Measurements from ENCODE around the gene TMEM138.

The TMEM138 gene

DNA sequence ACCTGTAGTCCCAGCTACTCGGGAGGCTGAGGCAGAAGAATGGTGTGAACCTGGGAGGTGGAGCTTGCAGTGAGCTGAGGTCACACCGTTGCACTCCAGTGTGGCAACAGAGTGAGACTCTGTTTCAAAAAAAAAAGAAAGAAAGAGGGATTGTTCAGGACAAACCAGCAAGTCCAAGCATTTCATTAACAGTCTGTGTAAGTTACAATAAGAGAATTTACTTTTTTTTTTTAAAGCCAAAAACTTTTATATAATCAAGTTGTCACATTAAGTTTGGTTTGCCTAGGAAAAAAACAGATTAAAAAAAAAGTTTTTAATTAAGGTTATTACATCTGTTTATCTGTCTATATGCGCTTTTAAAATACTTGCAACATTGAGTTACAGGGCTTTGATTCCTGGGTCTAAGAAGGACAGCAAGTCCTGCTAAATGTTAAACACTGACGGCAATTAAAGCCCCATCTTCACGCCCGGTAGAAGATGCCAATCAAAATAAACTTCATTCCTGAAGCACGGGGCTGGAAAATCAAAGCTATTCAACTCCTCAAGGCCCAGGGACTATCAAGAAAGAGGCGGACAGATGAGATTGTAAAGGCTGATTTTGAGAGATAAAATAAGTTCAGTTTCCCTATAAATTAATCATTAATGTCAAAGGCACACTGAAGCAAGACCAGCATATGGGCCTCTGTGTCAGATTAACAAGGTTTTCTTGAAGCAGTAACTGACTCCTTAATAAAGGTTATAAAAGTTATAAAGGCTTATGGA lies 10.7 kb downstream of the TMEM138 start:
- TF ChIP-seq EZH2phosphoT487 (IDR thresholded peaks at IDR 0.05; ENCODE audit: low read depth): no peak
- TF ChIP-seq, protein P1, sequence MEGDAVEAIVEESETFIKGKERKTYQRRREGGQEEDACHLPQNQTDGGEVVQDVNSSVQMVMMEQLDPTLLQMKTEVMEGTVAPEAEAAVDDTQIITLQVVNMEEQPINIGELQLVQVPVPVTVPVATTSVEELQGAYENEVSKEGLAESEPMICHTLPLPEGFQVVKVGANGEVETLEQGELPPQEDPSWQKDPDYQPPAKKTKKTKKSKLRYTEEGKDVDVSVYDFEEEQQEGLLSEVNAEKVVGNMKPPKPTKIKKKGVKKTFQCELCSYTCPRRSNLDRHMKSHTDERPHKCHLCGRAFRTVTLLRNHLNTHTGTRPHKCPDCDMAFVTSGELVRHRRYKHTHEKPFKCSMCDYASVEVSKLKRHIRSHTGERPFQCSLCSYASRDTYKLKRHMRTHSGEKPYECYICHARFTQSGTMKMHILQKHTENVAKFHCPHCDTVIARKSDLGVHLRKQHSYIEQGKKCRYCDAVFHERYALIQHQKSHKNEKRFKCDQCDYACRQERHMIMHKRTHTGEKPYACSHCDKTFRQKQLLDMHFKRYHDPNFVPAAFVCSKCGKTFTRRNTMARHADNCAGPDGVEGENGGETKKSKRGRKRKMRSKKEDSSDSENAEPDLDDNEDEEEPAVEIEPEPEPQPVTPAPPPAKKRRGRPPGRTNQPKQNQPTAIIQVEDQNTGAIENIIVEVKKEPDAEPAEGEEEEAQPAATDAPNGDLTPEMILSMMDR (IDR thresholded peaks at IDR 0.05; ENCODE audit: low read depth, low read length): no peak
- Histone ChIP-seq H3K4me3 (ENCODE audit: low read length) (no peak overlapping the region), H3K27me3 (ENCODE audit: low read depth, low read length) (no peaks in the 10 kb centered on the region), H3K79me2 (ENCODE audit: low read length) (no peaks in the 10 kb centered on the region), H4K20me1 (ENCODE audit: insufficient read depth, low read length) (no peaks in the 10 kb centered on the region), H2AFZ (ENCODE audit: low read depth, low read length) (no peak overlapping the region), H3K9me3 (ENCODE audit: insufficient read depth, low read length) (peaks cover 6% of the 10 kb centered on the region; the same call in 1 of the 2 replicates), H3K36me3 (replicated peaks; ENCODE audit: low read depth, low read length) (peaks cover 66% of the 10 kb centered on the region), H3K4me2 (ENCODE audit: low read length) (no peak overlapping the region), H3K9ac (ENCODE audit: low read length) (no peak overlapping the region), H3K4me1 (ENCODE audit: low read length) (no peaks in the 10 kb centered on the region), H3K27ac (ENCODE audit: low read length) (no peak overlapping the region)

- H2AFZ ChIP-seq (ENCODE audit: low read depth, low read length): no peak overlapping the region
- no peak overlapping the region for H3K27ac ChIP-seq (ENCODE audit: low read length)
- H3K4me1 ChIP-seq (ENCODE audit: low read length): no peaks in the 10 kb centered on the region
- H3K9ac ChIP-seq (ENCODE audit: low read length): no peak overlapping the region
- H3K36me3 ChIP-seq (replicated peaks; ENCODE audit: low read depth, low read length): peaks cover 39% of the 10 kb centered on the region
- no peak overlapping the region for H3K4me2 ChIP-seq (ENCODE audit: low read length)
- no peaks in the 10 kb centered on the region for H3K27me3 ChIP-seq (ENCODE audit: low read depth, low read length)
- peaks cover 6% of the 10 kb centered on the region; the same call in 1 of the 2 replicates for H3K9me3 ChIP-seq (ENCODE audit: insufficient read depth, low read length)
- H3K4me3 ChIP-seq (ENCODE audit: low read length): no peak overlapping the region
- no peaks in the 10 kb centered on the region for H3K79me2 ChIP-seq (ENCODE audit: low read length)
- no peaks in the 10 kb centered on the region for H4K20me1 ChIP-seq (ENCODE audit: insufficient read depth, low read length)
- TF ChIP-seq, protein P1 (IDR thresholded peaks at IDR 0.05; ENCODE audit: low read depth, low read length): no peak
- TF ChIP-seq EZH2phosphoT487 (IDR thresholded peaks at IDR 0.05; ENCODE audit: low read depth): no peak
These were observed 13.6 kb downstream of the TMEM138 start for GRCh38 chr11:61375761-61376108.

DNA sequence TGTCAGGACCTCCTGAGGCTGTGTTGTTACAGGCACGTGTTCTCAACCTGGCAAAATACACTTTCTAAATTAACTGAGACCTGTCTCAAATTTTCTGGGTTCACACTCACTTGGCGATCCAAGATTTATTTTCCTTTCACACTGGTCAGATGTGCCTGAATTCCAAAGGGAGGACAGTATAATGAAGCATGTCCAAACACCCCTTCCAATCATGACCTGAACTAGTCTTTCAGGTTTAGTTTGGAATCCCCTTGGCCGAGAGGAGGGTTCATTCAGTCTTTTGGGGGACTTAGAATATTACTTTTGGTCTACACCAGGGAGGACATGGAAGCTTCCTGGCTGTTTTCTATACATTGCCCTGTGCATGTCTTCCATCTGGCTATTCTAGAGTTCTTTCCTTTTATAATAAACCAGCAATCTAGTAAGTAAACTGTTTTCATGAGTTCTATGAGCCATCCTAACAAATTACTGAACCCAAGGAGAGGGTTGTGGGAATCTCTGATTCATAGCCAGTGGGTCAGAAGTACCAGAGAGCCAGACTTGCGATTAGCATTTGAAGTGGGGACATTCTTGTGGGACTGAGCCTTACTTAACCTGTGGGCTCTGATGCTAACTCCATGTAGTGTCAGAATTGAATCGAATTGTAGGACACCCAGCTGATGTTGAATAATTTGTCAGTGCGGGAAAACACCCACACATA lies 15.4 kb downstream of the TMEM138 start:
- Histone ChIP-seq H4K20me1 (ENCODE audit: insufficient read depth, low read length) (no peaks in the 10 kb centered on the region), H3K9ac (ENCODE audit: low read length) (no peak overlapping the region), H3K9me3 (ENCODE audit: insufficient read depth, low read length) (peaks cover 6% of the 10 kb centered on the region; the same call in 1 of the 2 replicates), H3K4me2 (ENCODE audit: low read length) (no peak overlapping the region), H3K4me3 (ENCODE audit: low read length) (no peak overlapping the region), H2AFZ (ENCODE audit: low read depth, low read length) (no peak overlapping the region), H3K79me2 (ENCODE audit: low read length) (no peaks in the 10 kb centered on the region), H3K36me3 (replicated peaks; ENCODE audit: low read depth, low read length) (peaks cover 26% of the 10 kb centered on the region), H3K4me1 (ENCODE audit: low read length) (peaks cover 8% of the 10 kb centered on the region), H3K27ac (ENCODE audit: low read length) (no peak overlapping the region), H3K27me3 (ENCODE audit: low read depth, low read length) (no peaks in the 10 kb centered on the region)
- TF ChIP-seq, protein P1 (IDR thresholded peaks at IDR 0.05; ENCODE audit: low read depth, low read length): no peak
- TF ChIP-seq EZH2phosphoT487 (IDR thresholded peaks at IDR 0.05; ENCODE audit: low read depth): no peak

- no peaks in the 10 kb centered on the region for H4K20me1 ChIP-seq (ENCODE audit: insufficient read depth, low read length)
- H3K27me3 ChIP-seq (ENCODE audit: low read depth, low read length): no peaks in the 10 kb centered on the region
- H3K27ac ChIP-seq (ENCODE audit: low read length): no peak overlapping the region
- TF ChIP-seq, protein P1 (IDR thresholded peaks at IDR 0.05; ENCODE audit: low read depth, low read length): no peak
- no peak for TF ChIP-seq EZH2phosphoT487 (IDR thresholded peaks at IDR 0.05; ENCODE audit: low read depth)
- H3K9ac ChIP-seq (ENCODE audit: low read length): no peak overlapping the region
- H3K4me2 ChIP-seq (ENCODE audit: low read length): no peak overlapping the region
- H3K9me3 ChIP-seq (ENCODE audit: insufficient read depth, low read length): no peaks in the 10 kb centered on the region
- no peaks in the 10 kb centered on the region for H3K79me2 ChIP-seq (ENCODE audit: low read length)
- H2AFZ ChIP-seq (ENCODE audit: low read depth, low read length): no peak overlapping the region
- H3K4me1 ChIP-seq (ENCODE audit: low read length): peaks cover 8% of the 10 kb centered on the region
- peaks cover 16% of the 10 kb centered on the region for H3K36me3 ChIP-seq (replicated peaks; ENCODE audit: low read depth, low read length)
- H3K4me3 ChIP-seq (ENCODE audit: low read length): no peak overlapping the region
These were observed 16.6 kb downstream of the TMEM138 start for GRCh38 chr11:61378713-61379313.
